RWPE2 (cell line): ENCODE data around the gene KCNK3.

ENCODE experiments used
- ATAC-seq: fragments of 200-7000 bp; cut with Tn5 transposase; 3 replicates; pipeline ENCODE4 v1.9.1; 2021; ENCODE audit warnings: low read depth
- DNase-seq: peaks from one replicate; pipeline ENCODE4 v3.0.0-alpha.2; 2020; ENCODE audit warnings: low spot score
- H3K27ac ChIP-seq: fragments of 450-650 bp; 2 replicates; pipeline ENCODE4 v1.5.1; 2017; ENCODE audit warnings: mild to moderate bottlenecking; ENCODE audit not compliant: poor library complexity, severe bottlenecking
- H3K27me3 ChIP-seq: fragments of 250-450 bp; sonication (Bioruptor Pico); 2 replicates; pipeline ENCODE4 v1.5.1; 2021; ENCODE audit warnings: mild to moderate bottlenecking, moderate library complexity; ENCODE audit not compliant: insufficient read depth, poor library complexity, severe bottlenecking
- H3K36me3 ChIP-seq: fragments of 250-450 bp; sonication (Bioruptor Pico); 2 replicates; pipeline ENCODE4 v1.5.1; 2020; ENCODE audit warnings: low read depth, mild to moderate bottlenecking, moderate library complexity
- H3K4me1 ChIP-seq: fragments of 250-450 bp; sonication (Bioruptor Pico); 2 replicates; pipeline ENCODE4 v1.5.1; 2021; ENCODE audit warnings: mild to moderate bottlenecking, moderate library complexity; ENCODE audit not compliant: insufficient read depth, poor library complexity, severe bottlenecking
- H3K4me3 ChIP-seq: fragments of 250-450 bp; sonication (Bioruptor Pico); 2 replicates; pipeline ENCODE4 v1.5.1; 2021; ENCODE audit warnings: mild to moderate bottlenecking, moderate library complexity; ENCODE audit not compliant: severe bottlenecking
- H3K9me3 ChIP-seq: fragments of 250-450 bp; sonication (Bioruptor Pico); 2 replicates; pipeline ENCODE4 v1.5.1; 2021; ENCODE audit warnings: mild to moderate bottlenecking, moderate library complexity; ENCODE audit not compliant: severe bottlenecking
- TF ChIP-seq, protein P1 (sequence below): fragments of 450-650 bp; IDR thresholded peaks from one replicate; pipeline ENCODE4 v1.5.1; 2017; ENCODE audit warnings: mild to moderate bottlenecking, moderate library complexity; ENCODE audit not compliant: poor library complexity, severe bottlenecking

The KCNK3 gene

DNA sequence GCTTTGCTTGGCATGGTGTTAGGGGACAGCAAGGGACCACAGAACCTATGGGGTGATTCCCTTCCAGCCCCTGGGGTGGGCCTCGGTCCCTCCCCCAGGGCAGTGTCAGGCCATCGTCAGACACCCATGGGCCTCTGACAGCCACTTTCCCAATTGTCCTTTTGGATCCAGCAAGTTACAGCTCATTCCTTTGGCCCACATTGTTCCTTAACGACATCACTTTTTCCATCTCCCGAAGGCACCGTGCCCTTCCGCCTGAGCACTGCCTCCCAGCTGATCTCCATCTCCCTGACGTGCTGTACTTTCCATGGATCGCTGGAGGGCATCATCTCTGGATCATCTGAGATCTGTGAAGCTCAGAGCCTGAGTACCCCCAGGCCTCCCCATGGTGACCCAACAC is 10.4 kb upstream of the KCNK3 start:
- Histone ChIP-seq H3K4me3 (no peak overlapping the region), H3K27me3 (no peaks in the 10 kb centered on the region), H3K4me1 (no peaks in the 10 kb centered on the region), H3K36me3 (no peaks in the 10 kb centered on the region), H3K9me3 (no peaks in the 10 kb centered on the region), H3K27ac (no peak overlapping the region)
- TF ChIP-seq, protein P1, sequence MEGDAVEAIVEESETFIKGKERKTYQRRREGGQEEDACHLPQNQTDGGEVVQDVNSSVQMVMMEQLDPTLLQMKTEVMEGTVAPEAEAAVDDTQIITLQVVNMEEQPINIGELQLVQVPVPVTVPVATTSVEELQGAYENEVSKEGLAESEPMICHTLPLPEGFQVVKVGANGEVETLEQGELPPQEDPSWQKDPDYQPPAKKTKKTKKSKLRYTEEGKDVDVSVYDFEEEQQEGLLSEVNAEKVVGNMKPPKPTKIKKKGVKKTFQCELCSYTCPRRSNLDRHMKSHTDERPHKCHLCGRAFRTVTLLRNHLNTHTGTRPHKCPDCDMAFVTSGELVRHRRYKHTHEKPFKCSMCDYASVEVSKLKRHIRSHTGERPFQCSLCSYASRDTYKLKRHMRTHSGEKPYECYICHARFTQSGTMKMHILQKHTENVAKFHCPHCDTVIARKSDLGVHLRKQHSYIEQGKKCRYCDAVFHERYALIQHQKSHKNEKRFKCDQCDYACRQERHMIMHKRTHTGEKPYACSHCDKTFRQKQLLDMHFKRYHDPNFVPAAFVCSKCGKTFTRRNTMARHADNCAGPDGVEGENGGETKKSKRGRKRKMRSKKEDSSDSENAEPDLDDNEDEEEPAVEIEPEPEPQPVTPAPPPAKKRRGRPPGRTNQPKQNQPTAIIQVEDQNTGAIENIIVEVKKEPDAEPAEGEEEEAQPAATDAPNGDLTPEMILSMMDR, result no peak
- ATAC-seq, result no peak
- DNase-seq, result peak; percentile 23

DNA sequence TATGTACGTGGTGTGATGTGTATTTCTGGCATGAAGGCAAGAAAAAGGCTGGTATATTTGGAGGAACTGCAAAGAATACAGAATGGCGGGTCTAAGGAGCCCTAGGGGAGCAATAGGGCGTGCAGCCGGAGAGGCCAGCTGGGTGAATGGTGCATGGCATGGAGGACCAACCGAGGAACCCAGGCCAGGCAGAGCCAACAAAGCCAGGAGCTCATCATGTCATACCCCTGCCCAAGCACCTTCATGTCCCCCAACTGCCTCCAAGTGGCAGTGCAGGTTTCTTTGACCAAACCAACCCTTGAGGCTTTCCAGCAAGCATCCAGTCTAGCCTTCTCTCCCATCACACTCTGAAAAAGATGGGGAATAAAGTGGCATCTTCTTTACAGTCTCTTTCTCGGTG is 8.9 kb upstream of the KCNK3 start:
- Histone ChIP-seq H3K36me3 (no peaks in the 10 kb centered on the region), H3K4me1 (no peaks in the 10 kb centered on the region)

DNA sequence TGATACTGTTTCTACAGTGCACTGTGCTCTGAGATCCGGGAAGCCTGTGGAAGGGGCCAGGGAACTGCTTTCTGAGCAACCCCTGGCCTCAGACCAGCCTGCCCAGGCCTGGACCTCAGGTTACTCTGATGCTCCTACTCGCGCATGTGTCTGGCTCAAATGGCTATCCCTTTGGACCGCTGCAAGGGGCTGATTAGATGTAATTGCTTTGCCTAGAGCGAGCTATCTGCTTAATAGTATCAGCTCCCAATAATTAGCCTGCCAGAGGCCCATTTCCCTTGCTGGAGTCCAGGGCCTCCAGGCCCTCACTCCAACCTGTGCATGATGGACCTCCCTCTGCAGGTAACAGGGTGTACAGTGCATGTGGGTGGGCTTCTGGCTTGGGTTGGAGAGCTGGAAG is 7.2 kb upstream of the KCNK3 start:
- no peaks in the 10 kb centered on the region for H3K4me1 ChIP-seq
- no peak overlapping the region for H3K27ac ChIP-seq
- no peaks in the 10 kb centered on the region for H3K9me3 ChIP-seq
- H3K36me3 ChIP-seq, result no peaks in the 10 kb centered on the region
- DNase-seq, result peak; percentile 23
- TF ChIP-seq, protein P1, result no peak
- no peak overlapping the region for H3K4me3 ChIP-seq
- no peak for ATAC-seq
- no peaks in the 10 kb centered on the region for H3K27me3 ChIP-seq

More for the DNA sequence above, 8.9 kb upstream of the KCNK3 start:
- TF ChIP-seq, protein P1, result no peak
- Histone ChIP-seq H3K9me3 (no peaks in the 10 kb centered on the region), H3K4me3 (no peak overlapping the region), H3K27me3 (no peaks in the 10 kb centered on the region), H3K27ac (no peak overlapping the region)
- DNase-seq (peak; percentile 42), ATAC-seq (no peak)

DNA sequence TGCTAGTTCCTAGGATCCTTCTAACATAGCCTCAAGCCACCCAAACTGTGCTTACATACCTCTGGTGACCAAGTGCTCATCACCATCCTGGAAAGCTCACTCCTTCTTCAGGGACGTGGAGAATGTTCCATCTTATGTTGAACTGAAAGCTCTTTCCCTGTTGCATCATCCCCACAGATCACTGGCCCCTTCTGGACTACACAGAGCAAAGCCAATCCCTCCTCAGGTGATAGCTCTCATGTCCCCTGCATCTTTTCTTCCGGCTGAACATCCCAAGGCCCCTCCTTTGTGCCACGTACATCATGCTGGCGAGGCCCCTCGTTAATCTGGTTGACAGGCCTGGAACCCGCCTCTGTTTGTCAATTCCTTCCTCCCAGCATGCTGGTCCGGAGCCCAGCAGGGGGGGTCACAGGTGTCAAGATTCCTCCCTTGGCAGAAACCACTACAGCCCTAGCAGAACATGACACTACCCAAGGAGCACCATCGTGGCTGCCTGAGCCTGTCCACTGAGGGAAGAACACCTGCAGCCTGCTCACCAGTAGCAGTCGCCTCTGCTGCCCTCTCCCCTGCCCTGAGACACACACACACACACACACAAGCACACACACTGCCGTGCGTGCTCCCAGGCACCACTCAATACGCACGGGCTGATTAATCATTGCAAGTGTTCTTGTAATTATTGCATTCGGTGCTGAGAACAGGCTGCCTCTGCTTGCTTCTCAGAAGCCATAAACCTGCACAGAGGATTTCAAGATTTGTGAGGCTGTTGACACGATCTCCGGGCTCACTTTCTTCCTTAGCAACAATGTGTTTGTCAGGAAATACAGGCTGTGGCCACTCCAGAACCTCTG is 6.3 kb upstream of the KCNK3 start:
- Histone ChIP-seq H3K27me3 (no peaks in the 10 kb centered on the region), H3K36me3 (no peaks in the 10 kb centered on the region), H3K4me3 (no peak overlapping the region), H3K27ac (no peak overlapping the region), H3K4me1 (no peaks in the 10 kb centered on the region), H3K9me3 (no peaks in the 10 kb centered on the region)
- DNase-seq (peak; percentile 23), ATAC-seq (no peak)
- TF ChIP-seq, protein P1, result no peak

DNA sequence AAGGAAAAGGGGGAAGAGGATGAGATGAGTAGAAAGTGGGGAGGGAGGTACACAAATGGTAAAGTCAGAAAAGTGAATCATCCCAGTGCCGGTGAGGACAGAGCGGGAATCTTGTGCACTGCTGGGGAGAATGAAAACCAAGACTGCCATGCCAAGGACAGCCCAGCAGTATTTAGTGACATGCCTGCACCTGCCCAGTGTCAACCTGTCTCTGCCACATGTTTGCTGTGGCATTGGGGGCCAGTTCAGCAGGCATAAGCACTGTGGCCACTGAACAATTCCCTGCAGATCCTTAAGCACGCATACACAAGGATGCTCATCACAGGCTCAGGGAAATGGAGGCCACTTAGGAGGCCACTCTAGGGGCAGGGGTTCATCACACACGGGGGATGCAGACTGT is 5.2 kb upstream of the KCNK3 start:
- Histone ChIP-seq H3K9me3 (no peaks in the 10 kb centered on the region), H3K36me3 (no peaks in the 10 kb centered on the region), H3K4me1 (no peaks in the 10 kb centered on the region), H3K27me3 (no peaks in the 10 kb centered on the region), H3K27ac (no peak overlapping the region), H3K4me3 (no peak overlapping the region)
- DNase-seq (no peak), ATAC-seq (no peak)
- TF ChIP-seq, protein P1, result no peak
